Cardiac muscle cell (in vitro differentiated cells and primary cell): ENCODE data around the gene TEX26. TPM values are rescaled to one million over a fixed set of nuclear protein-coding genes. Genes with fewer than 3 reads are reported as not detected.
A peak's percentile ranks its signal among the peaks of the same experiment; 100 is the strongest.

ENCODE experiments used
- DNase-seq, 2 donors: peaks; one replicate each; pipeline versions ENCODE4 v3.0.0 to v3.0.0-alpha.2; 2010 to 2017; ENCODE audit warnings: low read depth in 1 of 2, low spot score in 1 of 2
- H3K27ac ChIP-seq: fragments of 200-600 bp; sonication (generic); 2 replicates; pipeline ENCODE4 v1.5.1; 2016
- H3K27me3 ChIP-seq: fragments of 200-600 bp; sonication (generic); 2 replicates; pipeline ENCODE4 v1.6.0; 2016; ENCODE audit warnings: control low read depth
- H3K36me3 ChIP-seq: fragments of 200-600 bp; sonication (generic); 2 replicates; pipeline ENCODE4 v1.5.1; 2016; ENCODE audit warnings: control low read depth
- H3K4me1 ChIP-seq: fragments of 200-600 bp; sonication (generic); 2 replicates; pipeline ENCODE4 v1.8.1; 2017; ENCODE audit warnings: low read depth, mild to moderate bottlenecking, mixed run types
- H3K4me3 ChIP-seq: fragments of 200-600 bp; sonication (generic); 2 replicates; pipeline ENCODE4 v1.5.1; 2016; ENCODE audit warnings: mild to moderate bottlenecking
- H3K9me3 ChIP-seq: fragments of 200-600 bp; sonication (generic); 2 replicates; pipeline ENCODE4 v1.5.1; 2017; ENCODE audit warnings: low read depth, mild to moderate bottlenecking, control low read depth
- polyA plus RNA-seq: library from polyadenylated mRNA; unstranded; fragments of >200 nt; fragmentation: Nextera tagmentation; extraction: Ambion mirVana; gene quantifications from 2 replicates; pipeline ENCODE4 v1.2.1, GENCODE V29; 2016
- total RNA-seq: library from RNA; depleted of rRNA; stranded (reverse); fragments of >200 nt; gene quantifications from 2 replicates; pipeline ENCODE4 v1.2.3, GENCODE V29; 2016
- TF ChIP-seq, protein P1 (sequence below): IDR thresholded peaks from 2 replicates; pipeline ENCODE4 v1.5.1; 2012; ENCODE audit warnings: low read depth, mild to moderate bottlenecking, low read length

The TEX26 gene
- total and polyA plus RNA-seq, 2 experiments from 2014 or later = not detected

DNA sequence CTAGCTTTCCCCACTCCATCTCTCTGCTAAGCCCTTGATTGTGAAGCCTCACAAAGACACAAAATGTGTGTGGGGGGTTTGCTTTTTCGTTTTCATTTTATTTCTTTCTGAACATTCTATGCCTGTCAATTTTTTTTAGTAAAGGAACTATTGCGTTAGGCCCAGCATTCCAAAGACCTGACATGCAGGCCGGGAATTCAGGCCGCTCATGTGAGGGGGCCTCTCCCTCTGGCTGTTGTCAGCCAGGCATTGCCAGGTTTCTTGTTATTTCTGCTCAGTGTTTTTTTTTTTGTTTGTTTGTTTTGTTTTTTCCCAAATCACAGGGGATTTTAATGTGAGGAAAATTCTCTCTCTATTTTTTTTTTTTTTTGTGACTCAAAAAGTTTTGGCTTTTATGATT, 36.7 kb upstream of the TEX26 start:
- peak; percentile 12 to 95 for DNase-seq
- H3K36me3 ChIP-seq = no peaks in the 10 kb centered on the region
- H3K27ac ChIP-seq = no peak overlapping the region

DNA sequence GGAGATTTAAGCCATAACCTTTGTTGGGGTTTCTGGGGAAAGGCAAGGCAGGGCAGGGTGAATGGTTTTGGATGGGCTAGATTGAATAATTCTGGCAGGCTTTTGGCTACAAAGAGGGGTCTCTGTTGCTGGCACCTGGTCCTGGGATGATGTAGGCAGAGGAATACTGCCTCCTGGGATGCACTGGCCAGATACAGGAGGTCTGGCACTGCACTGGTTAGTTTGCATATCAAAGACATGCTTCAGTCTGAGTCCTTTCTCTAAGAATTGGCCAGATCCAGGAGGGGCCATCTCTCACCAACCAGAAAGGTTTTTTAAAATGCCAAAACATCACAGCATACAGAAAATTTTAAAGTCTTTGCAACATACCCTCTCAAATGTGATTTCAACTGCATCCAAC, 34.4 kb upstream of the TEX26 start:
- Histone ChIP-seq H3K4me3 (no peak overlapping the region), H3K27me3 (peaks cover 19% of the 10 kb centered on the region), H3K9me3 (no peaks in the 10 kb centered on the region), H3K36me3 (no peaks in the 10 kb centered on the region), H3K27ac (no peak overlapping the region), H3K4me1 (no peaks in the 10 kb centered on the region)
- TF ChIP-seq, protein P1, sequence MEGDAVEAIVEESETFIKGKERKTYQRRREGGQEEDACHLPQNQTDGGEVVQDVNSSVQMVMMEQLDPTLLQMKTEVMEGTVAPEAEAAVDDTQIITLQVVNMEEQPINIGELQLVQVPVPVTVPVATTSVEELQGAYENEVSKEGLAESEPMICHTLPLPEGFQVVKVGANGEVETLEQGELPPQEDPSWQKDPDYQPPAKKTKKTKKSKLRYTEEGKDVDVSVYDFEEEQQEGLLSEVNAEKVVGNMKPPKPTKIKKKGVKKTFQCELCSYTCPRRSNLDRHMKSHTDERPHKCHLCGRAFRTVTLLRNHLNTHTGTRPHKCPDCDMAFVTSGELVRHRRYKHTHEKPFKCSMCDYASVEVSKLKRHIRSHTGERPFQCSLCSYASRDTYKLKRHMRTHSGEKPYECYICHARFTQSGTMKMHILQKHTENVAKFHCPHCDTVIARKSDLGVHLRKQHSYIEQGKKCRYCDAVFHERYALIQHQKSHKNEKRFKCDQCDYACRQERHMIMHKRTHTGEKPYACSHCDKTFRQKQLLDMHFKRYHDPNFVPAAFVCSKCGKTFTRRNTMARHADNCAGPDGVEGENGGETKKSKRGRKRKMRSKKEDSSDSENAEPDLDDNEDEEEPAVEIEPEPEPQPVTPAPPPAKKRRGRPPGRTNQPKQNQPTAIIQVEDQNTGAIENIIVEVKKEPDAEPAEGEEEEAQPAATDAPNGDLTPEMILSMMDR = no peak
- DNase-seq = no peak

More for the DNA sequence above, 36.7 kb upstream of the TEX26 start:
- TF ChIP-seq, protein P1 = no peak
- no peaks in the 10 kb centered on the region for H3K4me1 ChIP-seq
- no peaks in the 10 kb centered on the region for H3K9me3 ChIP-seq
- no peak overlapping the region for H3K4me3 ChIP-seq
- H3K27me3 ChIP-seq = peaks cover 6% of the 10 kb centered on the region

DNA sequence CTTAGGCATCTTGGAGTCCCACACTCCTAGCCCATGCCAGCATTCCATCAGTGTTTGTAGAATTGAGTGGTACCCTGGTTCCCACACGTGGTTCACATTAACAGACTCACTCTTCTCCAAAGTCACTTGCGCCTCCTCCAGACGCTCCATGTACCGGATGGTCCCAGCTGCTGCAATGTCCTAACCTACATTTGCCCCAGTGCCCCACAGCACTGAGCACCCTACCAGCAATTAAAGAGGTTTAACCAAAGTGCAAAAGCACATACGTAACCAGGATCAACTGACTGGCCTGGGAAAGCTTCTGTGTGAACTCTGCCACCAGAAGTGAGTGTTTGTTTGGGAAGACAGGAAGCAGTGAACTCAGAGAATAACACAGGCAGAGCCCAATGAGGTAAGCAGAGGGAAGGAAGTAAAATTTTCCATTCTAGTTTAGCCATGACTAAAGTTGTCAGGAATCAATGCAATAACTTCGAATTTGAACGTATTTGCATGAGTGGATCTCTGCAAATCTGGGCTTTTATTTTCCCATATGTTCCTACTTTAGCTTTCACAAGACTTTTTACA, 33.7 kb upstream of the TEX26 start:
- H3K9me3 ChIP-seq = no peaks in the 10 kb centered on the region
- no peaks in the 10 kb centered on the region for H3K36me3 ChIP-seq
- no peak overlapping the region for H3K27ac ChIP-seq
- H3K4me1 ChIP-seq = no peaks in the 10 kb centered on the region
- TF ChIP-seq, protein P1 = no peak
- peaks cover 26% of the 10 kb centered on the region for H3K27me3 ChIP-seq
- DNase-seq = peak in 1 of 2 donors; percentile 93
- H3K4me3 ChIP-seq = no peak overlapping the region

DNA sequence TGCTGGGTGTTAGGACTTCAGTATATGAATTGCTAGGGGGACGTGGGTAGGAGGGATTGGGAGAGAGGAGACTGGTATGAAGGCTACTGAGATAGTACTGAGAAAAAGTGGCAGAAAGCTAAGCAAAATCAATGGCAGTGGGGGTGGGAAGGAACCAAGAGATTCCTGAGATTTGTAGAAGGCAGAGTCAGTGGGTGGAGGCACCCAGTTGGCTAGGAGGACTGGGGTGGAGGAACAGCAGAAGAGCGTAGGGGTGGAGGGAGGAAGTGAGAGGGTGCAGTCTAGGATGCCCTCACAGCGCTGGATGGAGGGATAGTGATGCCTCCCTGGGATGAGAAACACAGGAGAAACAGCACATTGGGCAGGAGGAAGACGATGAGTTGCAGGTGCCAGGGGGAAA, 32.0 kb upstream of the TEX26 start:
- Histone ChIP-seq H3K4me1 (no peaks in the 10 kb centered on the region), H3K27ac (no peak overlapping the region), H3K36me3 (no peaks in the 10 kb centered on the region)

DNA sequence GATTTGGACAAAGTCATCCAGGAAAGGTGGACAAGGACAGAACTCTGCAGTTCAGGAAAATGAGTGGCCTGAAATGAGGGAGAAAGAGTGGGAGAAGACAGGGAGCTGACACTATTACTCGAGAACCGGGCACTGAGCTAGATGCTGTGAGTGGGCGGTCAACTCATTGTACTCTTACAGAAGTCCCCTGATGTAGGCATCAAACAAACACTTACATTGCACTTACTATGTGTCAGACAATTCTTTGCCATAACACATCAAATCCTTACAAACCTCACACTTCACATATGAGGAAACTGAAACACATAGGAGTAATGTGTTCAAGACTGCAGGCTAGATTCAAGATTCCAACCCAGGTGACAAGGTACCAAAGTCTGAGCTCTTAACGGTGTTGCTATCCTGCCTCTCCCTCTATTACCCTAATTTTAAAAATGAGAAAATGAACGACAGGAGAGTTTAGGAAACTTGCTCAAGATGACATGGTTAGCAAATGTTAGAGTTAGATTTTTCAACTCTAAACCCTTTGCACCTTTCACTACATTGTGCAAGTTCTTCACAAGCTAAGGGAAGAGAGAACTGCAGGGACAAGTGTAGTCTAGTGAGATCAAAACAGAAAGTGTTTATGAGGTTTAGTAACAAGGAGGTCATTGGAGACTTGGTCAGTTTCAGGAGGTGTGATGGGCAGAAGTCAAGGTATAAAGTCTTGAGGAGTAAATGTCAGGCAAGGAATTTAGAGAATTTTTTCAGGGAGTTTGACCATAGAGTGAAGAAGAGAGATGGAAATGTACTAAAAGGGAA, 31.3 kb upstream of the TEX26 start:
- H3K9me3 ChIP-seq = no peaks in the 10 kb centered on the region
- H3K4me1 ChIP-seq = no peaks in the 10 kb centered on the region
- peaks cover 50% of the 10 kb centered on the region for H3K27me3 ChIP-seq
- H3K27ac ChIP-seq = no peak overlapping the region
- no peak for DNase-seq
- no peaks in the 10 kb centered on the region for H3K36me3 ChIP-seq
- no peak overlapping the region for H3K4me3 ChIP-seq
- TF ChIP-seq, protein P1 = no peak

More for the DNA sequence above, 32.0 kb upstream of the TEX26 start:
- DNase-seq = no peak
- no peaks in the 10 kb centered on the region for H3K9me3 ChIP-seq
- H3K27me3 ChIP-seq = peaks cover 43% of the 10 kb centered on the region
- TF ChIP-seq, protein P1 = no peak
- no peak overlapping the region for H3K4me3 ChIP-seq
